Smooth muscle cell (in vitro differentiated cells): Measurements from ENCODE around the gene OR2AT4. TPM values are rescaled to one million over a fixed set of nuclear protein-coding genes. Genes with fewer than 3 reads are reported as not detected.

Source experiments
- DNase-seq: peaks from one replicate; lab custom pipeline; 2025; ENCODE audit not compliant: unreplicated experiment; lab: John Stamatoyannopoulos, UW
- H2AFZ ChIP-seq: fragments of 200-600 bp; sonication (generic); 2 replicates; pipeline ENCODE4 v1.6.0; 2016; ENCODE audit warnings: antibody characterized with exemption, low read depth, mild to moderate bottlenecking
- H3F3A ChIP-seq: fragments of 200-600 bp; sonication (generic); 2 replicates; pipeline ENCODE4 v1.6.0; 2017; ENCODE audit warnings: antibody characterized with exemption, low read depth
- H3K27ac ChIP-seq: fragments of 200-600 bp; sonication (generic); 2 replicates; pipeline ENCODE4 v1.5.1; 2016; ENCODE audit warnings: low read depth, mild to moderate bottlenecking
- H3K27me3 ChIP-seq: fragments of 200-600 bp; sonication (generic); 2 replicates; pipeline ENCODE4 v1.6.1; 2016; ENCODE audit warnings: low read depth, mild to moderate bottlenecking
- H3K36me3 ChIP-seq: fragments of 200-600 bp; sonication (generic); 2 replicates; pipeline ENCODE4 v1.5.1; 2016; ENCODE audit warnings: low read depth
- H3K4me1 ChIP-seq: fragments of 200-600 bp; sonication (generic); 2 replicates; pipeline ENCODE4 v1.5.1; 2016; ENCODE audit warnings: low read depth
- H3K4me2 ChIP-seq: fragments of 200-600 bp; sonication (generic); 2 replicates; pipeline ENCODE4 v1.6.0; 2016; ENCODE audit warnings: mild to moderate bottlenecking
- H3K4me3 ChIP-seq: fragments of 200-600 bp; sonication (generic); 2 replicates; pipeline ENCODE4 v1.5.1; 2016; ENCODE audit warnings: mild to moderate bottlenecking
- H3K79me2 ChIP-seq: fragments of 200-600 bp; sonication (generic); 2 replicates; pipeline ENCODE4 v1.6.0; 2016; ENCODE audit warnings: low read depth, mild to moderate bottlenecking
- H3K9ac ChIP-seq: fragments of 200-600 bp; sonication (generic); 2 replicates; pipeline ENCODE4 v1.6.0; 2016; ENCODE audit warnings: low read depth
- H3K9me3 ChIP-seq: fragments of 200-600 bp; sonication (generic); replicated peaks from 2 replicates; pipeline ENCODE4 v1.5.1; 2016; ENCODE audit warnings: low read depth
- H4K20me1 ChIP-seq: fragments of 200-600 bp; sonication (generic); 2 replicates; pipeline ENCODE4 v1.6.0; 2016; ENCODE audit warnings: low read depth
- CTCF ChIP-seq: fragments of 200-600 bp; sonication (generic); IDR thresholded peaks from 2 replicates; pipeline ENCODE4 v1.5.1; 2017; ENCODE audit warnings: borderline replicate concordance, mild to moderate bottlenecking, antibody characterized with exemption; ENCODE audit not compliant: insufficient read depth, poor library complexity, severe bottlenecking
- WGBS: methylation state at CpG from one replicate; pipeline ENCODE4 v1.1.7; 2016; ENCODE audit warnings: low lambda C conversion rate; 5-methylcytosine and 5-hydroxymethylcytosine counted together
- polyA plus RNA-seq: library from polyadenylated mRNA; unstranded; fragments of >200 nt; fragmentation: Nextera tagmentation; extraction: Ambion mirVana; gene quantifications from 2 replicates; pipeline ENCODE4 v1.2.1, GENCODE V29; 2016
- total RNA-seq: library from RNA; depleted of rRNA; stranded (reverse); fragments of >200 nt; gene quantifications from 2 replicates; pipeline ENCODE4 v1.2.3, GENCODE V29; 2014

The OR2AT4 gene
- total and polyA plus RNA-seq, 2 experiments from 2014 or later: not detected

GRCh38 chr11:75063741-75064314, 32.8 kb downstream of the OR2AT4 start:
- H3F3A ChIP-seq: no peaks in the 10 kb centered on the region
- H3K4me2 ChIP-seq: no peak overlapping the region
- no peak overlapping the region for H3K9ac ChIP-seq
- H4K20me1 ChIP-seq: no peaks in the 10 kb centered on the region
- H3K4me3 ChIP-seq: no peak overlapping the region
- WGBS: 90% methylated on average over 3 of the region's 3 CpGs
- no peaks in the 10 kb centered on the region for H3K79me2 ChIP-seq
- H2AFZ ChIP-seq: no peak overlapping the region
- no peak for DNase-seq
- H3K27ac ChIP-seq: no peak overlapping the region
- no peaks in the 10 kb centered on the region for H3K27me3 ChIP-seq
- no peaks in the 10 kb centered on the region for H3K4me1 ChIP-seq
- H3K9me3 ChIP-seq: no peaks in the 10 kb centered on the region
- TF ChIP-seq CTCF: no peak
- H3K36me3 ChIP-seq: no peaks in the 10 kb centered on the region

GRCh38 chr11:75059299-75059698, 37.4 kb downstream of the OR2AT4 start:
- no peaks in the 10 kb centered on the region for H3F3A ChIP-seq
- H2AFZ ChIP-seq: no peak overlapping the region
- DNase-seq: no peak
- H3K79me2 ChIP-seq: no peaks in the 10 kb centered on the region
- no peaks in the 10 kb centered on the region for H3K36me3 ChIP-seq
- no peaks in the 10 kb centered on the region for H3K9me3 ChIP-seq
- no peak overlapping the region for H3K9ac ChIP-seq
- no peak overlapping the region for H3K27ac ChIP-seq
- no peaks in the 10 kb centered on the region for H3K4me1 ChIP-seq
- TF ChIP-seq CTCF: no peak
- H3K4me2 ChIP-seq: no peak overlapping the region
- peaks cover 3% of the 10 kb centered on the region for H3K27me3 ChIP-seq
- no peak overlapping the region for H3K4me3 ChIP-seq
- H4K20me1 ChIP-seq: no peaks in the 10 kb centered on the region

GRCh38 chr11:75056814-75057213, 39.9 kb downstream of the OR2AT4 start:
- DNase-seq: no peak
- Histone ChIP-seq H3K27me3 (peaks cover 3% of the 10 kb centered on the region), H3K4me2 (no peak overlapping the region), H2AFZ (no peak overlapping the region), H3K9me3 (no peaks in the 10 kb centered on the region), H3K27ac (no peak overlapping the region), H3K4me1 (no peaks in the 10 kb centered on the region), H3K4me3 (no peak overlapping the region), H3K79me2 (no peaks in the 10 kb centered on the region), H3F3A (no peaks in the 10 kb centered on the region), H3K36me3 (no peaks in the 10 kb centered on the region), H3K9ac (no peak overlapping the region), H4K20me1 (no peaks in the 10 kb centered on the region)
- TF ChIP-seq CTCF: no peak
- 76% methylated on average over 3 of the region's 3 CpGs for WGBS

- Histone ChIP-seq H4K20me1 (no peaks in the 10 kb centered on the region), H3K4me2 (no peak overlapping the region), H3F3A (no peaks in the 10 kb centered on the region), H3K9me3 (no peaks in the 10 kb centered on the region), H3K79me2 (no peaks in the 10 kb centered on the region), H3K27ac (no peak overlapping the region), H3K36me3 (no peaks in the 10 kb centered on the region), H2AFZ (no peak overlapping the region), H3K9ac (no peak overlapping the region), H3K27me3 (peaks cover 3% of the 10 kb centered on the region), H3K4me3 (no peak overlapping the region), H3K4me1 (no peaks in the 10 kb centered on the region)
- no peak for DNase-seq
- TF ChIP-seq CTCF: no peak
- 89% methylated on average over 6 of the region's 6 CpGs for WGBS
These were observed 41.2 kb downstream of the OR2AT4 start for GRCh38 chr11:75055511-75055910.
